GM23248 (cell line): Measurements from ENCODE around the gene PI4KA. TPM values are rescaled to one million over a fixed set of nuclear protein-coding genes. Genes with fewer than 3 reads are reported as not detected.
A peak's percentile ranks its signal among the peaks of the same experiment; 100 is the strongest.

Experiments
- DNase-seq: peaks from one replicate; pipeline ENCODE4 v3.0.0-alpha.2; 2015
- H2AFZ ChIP-seq: fragments of 200-600 bp; sonication (generic); 2 replicates; pipeline ENCODE4 v1.6.1; 2016; ENCODE audit warnings: antibody characterized with exemption
- H3F3A ChIP-seq: fragments of 200-600 bp; sonication (generic); 2 replicates; pipeline ENCODE4 v1.6.1; 2016; ENCODE audit warnings: mild to moderate bottlenecking, antibody characterized with exemption, mixed run types; ENCODE audit not compliant: insufficient read depth
- H3K27ac ChIP-seq: fragments of 200-600 bp; sonication (generic); 2 replicates; pipeline ENCODE4 v1.5.1; 2016; ENCODE audit warnings: mild to moderate bottlenecking
- H3K27me3 ChIP-seq: fragments of 200-600 bp; sonication (generic); replicated peaks from 2 replicates; pipeline ENCODE4 v1.6.1; 2016; ENCODE audit warnings: mild to moderate bottlenecking; ENCODE audit not compliant: insufficient read depth
- H3K36me3 ChIP-seq: fragments of 200-600 bp; sonication (generic); 2 replicates; pipeline ENCODE4 v1.6.1; 2016; ENCODE audit warnings: low read depth, mild to moderate bottlenecking
- H3K4me1 ChIP-seq: fragments of 200-600 bp; sonication (generic); 2 replicates; pipeline ENCODE4 v1.6.1; 2016; ENCODE audit warnings: mild to moderate bottlenecking; ENCODE audit not compliant: insufficient read depth
- H3K4me2 ChIP-seq: fragments of 200-600 bp; sonication (generic); one replicate; pipeline ENCODE4 v1.6.1; 2016; ENCODE audit warnings: mild to moderate bottlenecking; ENCODE audit not compliant: unreplicated experiment
- H3K4me3 ChIP-seq: fragments of 200-600 bp; sonication (generic); 2 replicates; pipeline ENCODE4 v1.5.1; 2016; ENCODE audit warnings: mild to moderate bottlenecking
- H3K79me2 ChIP-seq: fragments of 200-600 bp; sonication (generic); 2 replicates; pipeline ENCODE4 v1.6.1; 2016; ENCODE audit warnings: mild to moderate bottlenecking; ENCODE audit not compliant: insufficient read depth
- H3K9ac ChIP-seq: fragments of 200-600 bp; sonication (generic); 2 replicates; pipeline ENCODE4 v1.6.1; 2016; ENCODE audit warnings: mild to moderate bottlenecking
- H3K9me2 ChIP-seq: fragments of 200-600 bp; sonication (generic); 2 replicates; pipeline ENCODE4 v1.6.1; 2016; ENCODE audit warnings: mixed run types, mild to moderate bottlenecking, moderate library complexity; ENCODE audit not compliant: insufficient read depth
- H3K9me3 ChIP-seq: fragments of 200-600 bp; sonication (generic); one replicate; pipeline ENCODE4 v1.6.1; 2017; ENCODE audit warnings: low read depth
- H4K20me1 ChIP-seq: fragments of 200-600 bp; sonication (generic); 2 replicates; pipeline ENCODE4 v1.6.0; 2016; ENCODE audit not compliant: insufficient read depth
- EZH2 ChIP-seq: fragments of 200-600 bp; sonication (generic); IDR thresholded peaks from 2 replicates; pipeline ENCODE4 v1.6.1; 2018; ENCODE audit warnings: antibody characterized with exemption, mild to moderate bottlenecking; ENCODE audit not compliant: insufficient read depth, poor library complexity, severe bottlenecking
- EZH2phosphoT487 ChIP-seq: fragments of 200-600 bp; sonication (generic); IDR thresholded peaks from 2 replicates; pipeline ENCODE4 v1.6.1; 2018; ENCODE audit warnings: antibody characterized with exemption, moderate library complexity, mild to moderate bottlenecking, low read depth; ENCODE audit not compliant: insufficient read depth
- WGBS, 2 experiments: methylation state at CpG; one replicate each; pipeline ENCODE4 v1.1.6; 2015 to 2017; ENCODE audit warnings: low lambda C conversion rate in 2 of 2, low coverage in 1 of 2; ENCODE audit errors: missing lambda C conversion rate in 2 of 2; 5-methylcytosine and 5-hydroxymethylcytosine counted together
- in situ Hi-C: fragments of 300-500 bp; cut with MboI; formaldehyde crosslinking; loops from 2 replicates; pipeline ENCODE4 v1.15.0; 2020
- polyA plus RNA-seq: library from polyadenylated mRNA; unstranded; fragments of >200 nt; fragmentation: Nextera tagmentation; extraction: Ambion mirVana; gene quantifications from 2 replicates; pipeline ENCODE4 v1.2.1, GENCODE V29; 2016
- total RNA-seq: library from RNA; depleted of rRNA; stranded (reverse); fragments of >200 nt; shearing (Covaris generic); gene quantifications from 2 replicates; pipeline ENCODE4 v1.2.3, GENCODE V29; 2014

The PI4KA gene
- total and polyA plus RNA-seq, 2 experiments from 2014 or later = 31.1 to 34.5 TPM

DNA sequence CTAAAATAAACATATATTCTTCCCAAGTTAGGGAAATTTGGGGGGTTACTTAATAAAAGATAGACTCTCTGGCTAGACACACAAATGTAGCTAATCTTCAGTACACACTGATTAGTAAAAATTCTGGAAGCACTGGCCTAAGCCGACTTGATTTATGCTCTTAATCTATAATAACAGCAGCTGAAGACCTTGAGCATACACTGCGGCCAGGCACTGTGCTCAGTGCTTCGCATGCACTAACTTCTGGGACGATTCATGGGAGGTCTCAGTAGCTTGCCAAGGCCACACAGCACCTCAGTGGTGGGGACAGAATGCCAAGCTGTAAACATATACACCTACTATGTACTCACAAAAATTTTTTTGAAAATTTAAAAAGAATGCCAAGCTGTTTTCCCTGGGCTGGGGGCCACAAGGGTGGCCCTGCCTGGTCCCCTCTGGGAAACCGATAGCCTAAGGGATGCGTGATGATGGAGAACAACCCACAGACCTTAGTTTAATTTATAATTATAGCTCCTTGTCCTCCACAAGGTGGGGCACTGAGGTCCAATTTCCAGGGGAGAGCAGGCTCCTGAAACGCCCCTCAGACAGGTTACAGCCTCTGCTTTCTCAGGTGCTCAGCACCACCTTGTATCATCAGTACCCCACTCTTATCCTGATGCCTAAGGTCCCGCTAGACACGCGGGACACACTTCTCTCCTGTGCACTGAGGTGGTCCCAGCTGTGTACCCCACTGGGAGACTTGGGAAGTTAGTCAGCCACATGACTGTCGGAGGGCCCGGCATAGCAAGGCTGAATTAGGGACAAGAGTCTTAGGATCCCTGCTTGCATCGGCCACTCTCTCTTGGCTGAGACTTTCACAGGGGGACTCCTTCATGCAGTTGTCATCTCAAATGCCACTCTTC lies 64.6 kb downstream of the PI4KA start:
- Histone ChIP-seq H3K27me3 (no peaks in the 10 kb centered on the region), H3K9me3 (no peaks in the 10 kb centered on the region), H3K9me2 (no peaks in the 10 kb centered on the region), H3K4me1 (0 out of 2 replicates have a peak, but pooled peaks cover 4% of the 10 kb centered on the region), H3K9ac (no peak overlapping the region), H3F3A (no peaks in the 10 kb centered on the region), H3K4me2 (no peak overlapping the region), H2AFZ (no peak overlapping the region), H4K20me1 (no peaks in the 10 kb centered on the region), H3K79me2 (no peaks in the 10 kb centered on the region), H3K4me3 (no peak overlapping the region), H3K27ac (no peak overlapping the region), H3K36me3 (peaks cover 20% of the 10 kb centered on the region)
- 78 to 81% methylated on average over 13 of the region's 13 CpGs for WGBS, 2 experiments
- in situ Hi-C loops = no loop called here
- TF ChIP-seq EZH2 (no peak), EZH2phosphoT487 (no peak)
- no peak for DNase-seq

GRCh38 chr22:20792966-20793728 lies 65.5 kb downstream of the PI4KA start:
- H3K36me3 ChIP-seq = peaks cover 14% of the 10 kb centered on the region; the same call in 1 of the 2 replicates
- no peak overlapping the region for H3K9ac ChIP-seq
- H3K9me3 ChIP-seq = no peaks in the 10 kb centered on the region
- H3K27me3 ChIP-seq = no peaks in the 10 kb centered on the region
- no peak overlapping the region for H3K4me3 ChIP-seq
- 69 to 73% methylated on average over 3 of the region's 3 CpGs for WGBS, 2 experiments
- no peaks in the 10 kb centered on the region for H3F3A ChIP-seq
- no peak for TF ChIP-seq EZH2
- no peaks in the 10 kb centered on the region for H4K20me1 ChIP-seq
- H3K4me1 ChIP-seq = 0 out of 2 replicates have a peak, but pooled peaks cover 4% of the 10 kb centered on the region
- no peak overlapping the region for H2AFZ ChIP-seq
- in situ Hi-C loops = no loop called here
- DNase-seq = peak; percentile 21
- H3K9me2 ChIP-seq = no peaks in the 10 kb centered on the region
- peak overlapping the region; percentile 24 for H3K27ac ChIP-seq
- no peak overlapping the region for H3K4me2 ChIP-seq
- no peaks in the 10 kb centered on the region for H3K79me2 ChIP-seq

GRCh38 chr22:20792221-20792965 lies 66.2 kb downstream of the PI4KA start:
- in situ Hi-C loops = no loop called here
- TF ChIP-seq EZH2 (no peak), EZH2phosphoT487 (no peak)
- DNase-seq = no peak

GRCh38 chr22:20788627-20789344 lies 69.8 kb downstream of the PI4KA start:
- 0 out of 2 replicates have a peak, but pooled peaks cover 11% of the 10 kb centered on the region for H3K36me3 ChIP-seq
- no peak overlapping the region for H3K4me3 ChIP-seq
- no peak overlapping the region for H2AFZ ChIP-seq
- H3K4me1 ChIP-seq = 0 out of 2 replicates have a peak, but pooled peaks cover 4% of the 10 kb centered on the region
- no peaks in the 10 kb centered on the region for H3K9me2 ChIP-seq
- 93 to 94% methylated on average over 5 of the region's 5 CpGs for WGBS, 2 experiments
- in situ Hi-C loops = no loop called here
- H3K9ac ChIP-seq = no peak overlapping the region
- no peaks in the 10 kb centered on the region for H3K79me2 ChIP-seq
- H3K27ac ChIP-seq = no peak overlapping the region
- no peak for DNase-seq
- TF ChIP-seq EZH2 (no peak), EZH2phosphoT487 (no peak)
- H3K9me3 ChIP-seq = no peaks in the 10 kb centered on the region
- H4K20me1 ChIP-seq = no peaks in the 10 kb centered on the region
- no peaks in the 10 kb centered on the region for H3K27me3 ChIP-seq
- no peaks in the 10 kb centered on the region for H3F3A ChIP-seq
- H3K4me2 ChIP-seq = no peak overlapping the region

More at GRCh38 chr22:20792221-20792965, 66.2 kb downstream of the PI4KA start:
- Histone ChIP-seq H3K9ac (no peak overlapping the region), H3K27me3 (no peaks in the 10 kb centered on the region), H3K4me1 (0 out of 2 replicates have a peak, but pooled peaks cover 4% of the 10 kb centered on the region), H3K9me2 (no peaks in the 10 kb centered on the region), H3K27ac (peak overlapping the region; percentile 24), H3K4me3 (no peak overlapping the region), H3F3A (no peaks in the 10 kb centered on the region), H2AFZ (no peak overlapping the region), H3K36me3 (peaks cover 12% of the 10 kb centered on the region; the same call in 1 of the 2 replicates), H3K9me3 (no peaks in the 10 kb centered on the region), H4K20me1 (no peaks in the 10 kb centered on the region), H3K4me2 (no peak overlapping the region), H3K79me2 (no peaks in the 10 kb centered on the region)
- WGBS, 2 experiments = 90 to 91% methylated on average over 12 of the region's 12 CpGs
